Measurements from ENCODE around the gene NALCN.

DNA sequence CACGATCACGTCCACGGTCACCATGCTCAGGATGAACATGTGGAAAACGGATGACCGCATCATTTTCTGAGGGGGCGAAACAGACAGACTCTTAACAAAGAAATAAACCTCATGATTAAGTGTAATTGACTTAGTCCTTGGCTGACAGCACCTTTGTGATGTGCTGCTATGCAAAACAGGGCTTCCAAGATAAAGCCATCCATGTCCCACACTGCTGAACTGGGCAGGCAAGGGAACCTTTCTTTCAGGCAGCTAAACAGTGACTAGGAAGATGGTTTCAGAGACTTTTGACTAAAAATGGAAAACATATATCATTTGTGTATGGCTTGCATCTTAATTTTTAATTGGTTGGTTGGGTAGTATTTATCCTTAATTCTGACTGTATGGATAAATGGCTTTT is 157.8 kb downstream of the NALCN start:
- TF ChIP-seq, protein P1, sequence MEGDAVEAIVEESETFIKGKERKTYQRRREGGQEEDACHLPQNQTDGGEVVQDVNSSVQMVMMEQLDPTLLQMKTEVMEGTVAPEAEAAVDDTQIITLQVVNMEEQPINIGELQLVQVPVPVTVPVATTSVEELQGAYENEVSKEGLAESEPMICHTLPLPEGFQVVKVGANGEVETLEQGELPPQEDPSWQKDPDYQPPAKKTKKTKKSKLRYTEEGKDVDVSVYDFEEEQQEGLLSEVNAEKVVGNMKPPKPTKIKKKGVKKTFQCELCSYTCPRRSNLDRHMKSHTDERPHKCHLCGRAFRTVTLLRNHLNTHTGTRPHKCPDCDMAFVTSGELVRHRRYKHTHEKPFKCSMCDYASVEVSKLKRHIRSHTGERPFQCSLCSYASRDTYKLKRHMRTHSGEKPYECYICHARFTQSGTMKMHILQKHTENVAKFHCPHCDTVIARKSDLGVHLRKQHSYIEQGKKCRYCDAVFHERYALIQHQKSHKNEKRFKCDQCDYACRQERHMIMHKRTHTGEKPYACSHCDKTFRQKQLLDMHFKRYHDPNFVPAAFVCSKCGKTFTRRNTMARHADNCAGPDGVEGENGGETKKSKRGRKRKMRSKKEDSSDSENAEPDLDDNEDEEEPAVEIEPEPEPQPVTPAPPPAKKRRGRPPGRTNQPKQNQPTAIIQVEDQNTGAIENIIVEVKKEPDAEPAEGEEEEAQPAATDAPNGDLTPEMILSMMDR (IDR thresholded peaks at IDR 0.05; ENCODE audit: poor library complexity) = no peak
- no peak for TF ChIP-seq EZH2 (IDR thresholded peaks at IDR 0.05; ENCODE audit: borderline replicate concordance)

All from hepatocyte (in vitro differentiated cells).